NCI-H510A (cell line): ENCODE data around the gene RBSN.

Source experiments
- DNase-seq: peaks from one replicate; lab custom pipeline; 2025; lab: John Stamatoyannopoulos, UW

The RBSN gene

DNA sequence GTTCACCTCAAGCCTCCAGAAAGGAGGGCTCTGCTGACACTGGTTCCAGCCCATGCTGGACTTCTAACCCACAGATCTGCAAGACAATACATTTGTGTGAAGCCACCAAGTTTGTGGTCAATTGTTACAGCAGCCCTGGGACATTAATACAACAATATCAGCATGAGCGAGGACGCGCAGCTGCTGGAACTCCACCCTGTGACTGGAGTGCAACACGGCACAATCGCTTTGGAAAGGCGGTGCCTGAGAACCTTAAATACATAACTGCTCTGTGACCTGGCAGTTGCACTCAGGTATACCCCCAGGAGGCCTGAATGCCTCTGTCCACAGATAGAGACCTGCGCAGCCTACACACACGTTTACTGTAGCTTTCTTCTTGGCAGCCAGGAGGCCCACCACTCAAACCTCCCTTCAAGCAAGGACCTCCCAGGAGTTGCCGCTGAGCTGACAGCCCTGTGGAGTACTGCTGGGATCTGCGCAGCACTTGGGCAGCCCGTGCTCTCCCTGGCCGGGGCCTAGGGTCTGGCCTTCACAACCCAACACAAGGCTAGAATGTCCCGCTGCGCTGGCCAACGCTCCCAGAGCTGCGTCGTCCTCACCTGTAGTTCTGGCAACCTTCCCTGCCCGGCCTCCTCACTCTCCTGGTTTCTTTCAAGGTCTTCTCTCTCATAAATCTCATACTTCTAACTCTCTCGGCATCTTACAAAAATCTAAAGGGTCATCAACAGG is 42.1 kb downstream of the RBSN start:
- no peak for DNase-seq

DNA sequence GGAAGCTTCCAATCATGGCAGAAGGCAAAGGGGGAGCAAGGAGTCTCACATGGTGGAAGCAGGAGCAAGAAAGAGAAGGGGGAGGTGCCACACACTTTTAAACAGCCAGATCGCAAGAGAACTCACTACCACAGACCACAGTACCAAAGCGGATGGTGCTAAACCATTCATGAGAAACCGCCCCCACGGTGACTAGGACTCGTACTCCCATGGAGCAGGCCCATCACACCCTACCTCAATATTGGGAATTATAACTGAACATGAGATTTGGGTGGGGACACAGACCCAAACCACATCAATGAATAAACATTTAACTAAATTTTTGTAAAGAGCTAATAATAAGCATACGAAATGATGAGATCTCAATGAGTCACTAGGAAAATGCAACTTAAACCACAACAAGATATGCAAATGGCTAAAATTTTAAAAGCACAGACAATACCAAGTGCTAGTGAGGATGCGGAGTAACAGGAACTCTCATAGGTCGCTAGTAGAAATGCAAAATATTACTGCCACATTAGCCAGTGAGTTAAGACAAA is 43.9 kb downstream of the RBSN start:
- DNase-seq: no peak

DNA sequence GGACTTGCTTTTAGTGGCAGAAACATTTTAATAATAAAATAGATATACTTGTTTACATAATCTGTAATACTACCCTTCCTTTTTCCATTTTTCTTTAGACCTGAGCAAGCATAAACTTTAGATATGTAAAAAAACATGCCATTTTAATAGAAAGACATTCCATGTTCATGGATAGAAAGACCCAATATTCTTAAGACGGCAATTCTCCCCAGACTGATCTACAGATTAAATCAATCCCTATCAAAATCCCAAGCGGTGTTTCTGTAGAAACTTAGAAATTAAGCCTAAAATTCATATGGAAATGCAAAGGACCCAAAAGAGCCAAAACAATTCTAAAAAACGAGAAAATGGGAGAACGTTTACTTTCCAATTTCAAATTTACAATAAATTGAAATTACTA is 45.4 kb downstream of the RBSN start:
- no peak for DNase-seq

DNA sequence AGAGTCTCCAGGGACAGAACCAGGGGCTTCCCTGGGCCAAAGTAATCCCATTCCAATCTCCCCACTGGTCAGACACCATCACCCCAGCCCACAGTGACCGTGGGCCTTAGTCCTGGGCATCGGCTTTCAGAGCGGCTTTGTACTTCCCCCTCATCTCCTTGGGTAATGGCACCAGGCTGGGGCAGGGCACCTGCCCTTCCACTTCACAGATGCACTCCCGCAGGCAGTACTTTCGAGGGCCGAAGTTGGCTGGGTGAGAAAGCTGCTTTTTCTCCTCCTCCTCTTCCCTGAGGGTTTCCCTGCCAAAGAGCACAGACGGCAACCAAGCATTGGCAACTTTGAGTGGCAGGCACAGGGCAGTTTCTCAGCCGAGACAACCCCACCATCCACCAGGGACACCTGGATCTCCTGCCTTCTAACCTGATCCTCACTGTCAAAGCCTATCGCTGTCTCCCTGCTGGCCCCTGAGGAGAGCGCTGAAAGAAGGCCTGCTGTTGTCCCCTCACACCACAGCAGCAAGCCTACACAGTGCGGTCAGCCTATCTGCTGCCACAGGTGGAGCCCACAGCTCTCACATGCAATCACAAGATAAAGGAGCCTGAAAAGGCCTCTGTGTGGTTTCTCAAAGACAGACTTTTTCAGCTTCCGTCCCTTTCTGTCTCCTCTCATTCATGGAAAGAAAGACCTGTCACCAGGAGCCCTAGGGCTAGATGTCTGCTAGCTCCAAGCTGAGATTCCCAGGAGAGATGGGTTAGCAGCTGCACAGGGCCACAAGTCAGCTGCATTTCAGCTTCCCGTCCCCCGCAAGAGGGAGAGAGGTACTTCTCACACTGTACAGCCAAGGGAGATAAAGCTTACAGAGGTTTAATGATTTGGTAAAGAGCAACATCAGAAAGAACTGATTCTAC is 46.4 kb downstream of the RBSN start:
- DNase-seq: no peak

DNA sequence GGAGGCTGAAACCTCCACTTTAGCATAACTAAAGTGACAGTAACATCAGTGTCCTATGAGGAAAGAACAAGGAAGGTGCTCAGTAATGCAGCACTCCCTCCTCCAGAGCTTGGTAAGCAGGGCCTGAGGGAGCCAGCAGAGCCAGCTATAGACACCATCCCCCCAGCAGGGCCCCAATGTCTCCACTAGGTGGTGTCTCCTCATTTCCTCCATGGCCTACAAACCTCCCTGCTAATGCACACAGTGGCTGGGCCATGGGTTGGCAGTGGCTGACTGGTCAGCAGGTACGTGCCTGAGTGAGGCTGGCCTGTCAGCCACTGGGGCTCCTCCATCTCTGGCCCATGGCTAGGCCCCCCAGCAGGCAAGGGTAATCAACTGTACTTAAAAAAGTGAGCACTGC is 47.4 kb downstream of the RBSN start:
- peak; percentile 54 for DNase-seq

DNA sequence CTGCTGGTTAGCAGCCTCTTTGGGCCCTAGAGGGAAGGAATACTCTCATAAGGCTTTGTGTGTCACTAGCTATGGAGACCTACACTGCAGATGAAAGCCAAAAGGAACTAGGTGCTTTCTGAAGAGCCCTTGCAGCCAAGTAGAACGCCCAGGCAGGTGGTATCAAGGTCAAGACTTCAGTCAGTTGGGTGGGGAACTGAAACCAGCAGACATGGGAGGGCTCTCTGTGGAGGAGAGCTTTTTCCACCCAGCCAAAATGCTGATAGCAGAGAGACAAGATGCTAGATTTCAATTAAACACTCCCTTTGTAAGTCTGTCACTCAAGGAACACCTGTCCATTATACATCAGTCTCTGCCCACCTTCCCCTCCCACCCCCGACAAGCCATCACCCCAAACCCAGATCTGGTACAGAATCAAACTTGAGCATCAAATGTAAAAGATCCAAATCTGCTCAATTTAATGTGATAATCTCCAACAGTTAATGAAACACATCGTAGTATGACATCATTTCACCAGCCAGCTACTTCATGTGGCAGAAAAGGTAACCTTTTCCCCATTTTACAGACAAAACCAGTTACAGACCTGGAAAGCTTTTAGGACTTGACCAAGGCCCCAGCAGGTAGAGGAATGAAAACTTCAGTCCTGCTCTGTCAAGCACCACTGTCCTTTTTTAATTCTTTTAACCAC is 48.4 kb downstream of the RBSN start:
- DNase-seq: no peak

DNA sequence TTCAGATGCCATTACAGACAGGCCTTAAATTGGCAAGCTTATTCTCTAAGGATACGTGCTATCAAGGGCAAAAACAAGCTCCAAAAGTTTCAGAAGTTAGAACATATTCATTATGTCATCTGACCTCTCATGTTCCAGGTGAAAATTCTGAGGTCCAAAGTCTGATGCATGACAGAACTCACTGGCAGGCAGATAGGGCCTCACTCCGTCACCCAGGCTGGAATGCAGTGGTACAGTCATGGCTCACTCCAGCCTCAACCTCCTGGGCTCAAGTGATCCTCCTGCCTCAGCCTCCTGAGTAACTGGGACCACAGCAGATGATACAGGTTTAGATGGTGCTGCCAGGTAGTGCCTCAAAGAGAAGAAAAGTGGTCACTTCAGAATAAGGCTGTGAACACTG is 49.4 kb downstream of the RBSN start:
- no peak for DNase-seq

DNA sequence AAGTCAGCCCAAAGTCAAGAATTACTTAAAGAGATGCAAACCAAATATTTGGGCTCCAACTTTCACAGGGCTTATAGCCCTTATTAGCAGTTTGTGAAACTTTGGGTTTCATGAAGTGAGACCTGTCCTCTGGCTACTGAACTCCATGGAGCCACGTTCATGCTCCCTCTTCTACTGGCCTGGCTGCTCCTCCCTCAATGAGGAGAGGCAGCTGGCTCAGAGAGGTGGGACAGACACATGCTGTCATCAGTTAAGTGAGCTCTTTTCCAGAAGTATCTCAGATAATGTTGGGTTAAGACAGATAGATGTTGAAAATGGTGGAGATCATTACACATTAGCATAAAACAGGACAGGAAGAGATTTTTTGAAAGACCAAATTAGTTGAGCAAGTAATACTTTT is 53.3 kb downstream of the RBSN start:
- no peak for DNase-seq

DNA sequence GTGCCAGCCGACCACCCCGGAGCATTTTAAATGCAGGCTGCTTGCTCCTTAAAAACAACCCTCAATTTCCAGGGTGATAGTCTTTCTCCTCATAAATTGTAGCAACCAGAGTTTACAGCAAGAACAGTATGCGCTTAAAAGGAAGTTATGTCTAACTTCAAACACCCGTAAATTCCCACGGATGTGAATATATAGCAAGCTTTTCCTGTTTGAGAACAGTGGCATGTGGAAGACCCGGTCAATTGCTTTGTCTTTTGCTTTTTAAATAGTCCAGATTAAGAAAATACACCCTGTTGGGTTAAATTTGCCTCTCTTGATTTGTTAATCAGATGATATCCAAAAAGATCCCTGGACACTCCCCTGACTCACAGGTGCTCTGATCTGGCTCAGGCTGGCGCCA is 54.6 kb downstream of the RBSN start:
- DNase-seq: no peak

DNA sequence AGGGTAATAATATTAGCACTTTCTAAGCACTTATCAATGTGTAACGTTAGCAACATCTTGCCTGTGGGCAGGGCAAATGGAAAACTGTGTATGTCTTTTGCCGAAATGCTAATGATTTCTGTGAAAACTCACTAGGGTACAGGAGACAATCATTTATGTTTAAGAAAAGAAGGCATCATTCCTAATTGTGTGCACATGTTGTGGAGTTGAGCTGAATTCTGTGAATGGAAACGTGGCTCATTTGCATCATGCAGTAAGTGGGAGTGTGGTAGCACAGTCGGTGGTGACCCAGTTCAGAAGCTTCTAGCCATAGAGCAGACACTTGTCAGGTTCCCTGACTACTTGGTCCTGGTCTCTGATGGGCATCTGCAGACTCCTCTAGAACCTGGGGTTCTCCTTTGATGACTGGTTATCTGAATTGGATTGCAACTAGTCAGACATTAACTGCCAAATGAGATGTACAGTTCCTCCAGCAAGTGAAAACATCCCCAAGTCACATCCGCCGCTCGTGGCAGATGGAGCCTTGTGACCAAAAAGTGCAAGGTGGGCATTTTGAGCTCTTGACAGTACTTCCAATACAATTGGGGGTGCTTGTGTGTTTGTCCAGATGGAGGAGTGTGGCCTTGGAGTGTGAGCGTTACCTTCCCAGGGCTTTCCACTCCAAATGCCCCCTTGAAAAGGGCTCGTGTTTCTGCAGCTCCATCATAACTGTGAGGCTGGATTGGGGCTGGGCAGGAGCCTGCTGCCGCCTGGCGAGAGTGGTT is 55.4 kb downstream of the RBSN start:
- no peak for DNase-seq

DNA sequence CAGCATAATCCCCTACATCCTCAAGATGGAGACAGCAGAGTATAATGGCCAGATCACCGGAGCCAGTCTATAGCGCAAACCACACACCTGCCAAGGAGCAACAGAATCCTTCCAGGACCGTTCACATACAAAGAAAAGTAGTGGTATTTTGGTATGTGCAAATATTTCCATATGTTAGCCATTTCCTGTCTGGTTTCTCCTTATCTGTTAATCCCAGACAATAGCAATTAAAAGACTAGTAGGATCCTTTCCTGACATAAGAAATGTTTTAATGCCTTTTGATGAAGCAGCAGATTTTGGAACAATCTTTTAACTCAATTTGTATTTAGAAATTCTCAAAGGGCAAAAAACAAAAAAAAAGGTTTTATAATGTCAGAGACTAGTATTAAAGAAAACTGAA is 56.0 kb downstream of the RBSN start:
- DNase-seq: no peak

DNA sequence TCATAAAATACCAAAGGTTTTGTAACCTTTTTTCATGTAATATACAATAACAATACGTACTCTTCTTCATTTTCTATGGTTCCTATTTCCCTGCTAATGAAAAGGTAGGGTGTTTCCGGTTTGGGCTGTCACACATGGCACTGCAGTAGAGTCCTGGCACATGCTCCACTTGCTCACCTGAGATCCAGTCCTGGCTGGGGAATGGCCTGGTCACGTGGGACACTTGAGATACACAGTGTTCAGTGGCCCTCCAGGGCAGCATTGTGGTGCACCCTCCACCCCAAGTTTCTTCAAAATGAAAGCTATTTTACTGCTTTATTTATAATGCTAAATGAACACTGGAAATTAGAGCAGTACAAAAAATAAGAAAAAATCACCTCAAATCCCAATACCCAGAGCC is 57.0 kb downstream of the RBSN start:
- no peak for DNase-seq

DNA sequence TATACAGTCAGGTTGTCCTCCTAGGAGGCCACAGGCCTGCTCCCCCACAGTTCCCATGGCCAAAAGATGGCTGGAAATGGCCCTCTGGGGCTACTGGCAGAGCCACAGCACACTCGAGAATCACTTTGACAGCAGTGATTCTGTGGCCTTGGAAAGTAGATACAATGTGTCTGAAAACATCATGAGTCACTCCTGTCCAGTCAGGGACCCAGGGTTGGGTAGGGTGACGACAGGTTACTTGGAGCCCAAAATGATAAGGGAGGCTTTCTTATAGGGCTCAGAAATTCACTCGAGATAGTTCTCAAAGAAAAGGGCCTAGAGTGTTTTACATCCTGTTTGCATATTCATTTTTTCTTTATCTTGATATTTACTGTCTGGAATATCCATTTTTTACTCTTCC is 58.1 kb downstream of the RBSN start:
- no peak for DNase-seq

DNA sequence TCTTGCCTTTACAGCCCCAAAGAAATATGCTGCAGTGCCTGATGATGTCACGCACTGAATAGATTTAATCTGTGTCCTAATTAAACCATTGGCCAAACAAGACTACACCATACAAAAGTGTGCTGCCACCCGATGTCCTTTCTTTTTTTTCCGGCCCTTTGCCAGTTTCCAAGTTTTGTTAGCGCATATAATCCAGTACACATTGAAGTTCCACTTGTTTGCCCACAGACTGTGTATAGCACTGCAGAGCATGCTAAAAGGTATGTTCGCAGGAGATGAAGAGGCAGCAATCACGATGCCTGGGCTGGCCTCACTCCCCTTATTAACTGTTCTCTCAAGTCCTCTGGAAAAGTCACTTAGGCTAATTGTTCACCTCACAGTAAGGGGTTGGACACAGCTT is 60.6 kb downstream of the RBSN start:
- no peak for DNase-seq

DNA sequence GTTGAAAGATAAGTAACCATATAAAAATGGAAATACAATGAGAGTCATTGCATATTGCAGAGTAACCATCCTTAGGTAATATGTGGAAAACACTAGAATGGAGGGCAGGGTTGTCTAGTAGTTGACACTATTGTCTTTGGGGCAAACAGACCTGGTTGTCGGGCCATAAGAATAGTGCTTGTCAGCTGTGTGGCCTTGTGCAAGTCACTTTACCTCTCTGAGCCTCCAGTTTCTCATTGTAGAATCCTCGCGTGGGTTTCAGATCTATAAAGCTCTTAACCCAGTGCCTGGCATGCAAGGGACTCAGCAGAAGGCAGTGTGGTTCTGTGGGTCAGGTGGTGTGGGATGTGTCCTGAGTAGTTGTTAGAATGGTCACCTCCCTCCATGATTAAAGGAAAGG is 65.8 kb downstream of the RBSN start:
- no peak for DNase-seq

DNA sequence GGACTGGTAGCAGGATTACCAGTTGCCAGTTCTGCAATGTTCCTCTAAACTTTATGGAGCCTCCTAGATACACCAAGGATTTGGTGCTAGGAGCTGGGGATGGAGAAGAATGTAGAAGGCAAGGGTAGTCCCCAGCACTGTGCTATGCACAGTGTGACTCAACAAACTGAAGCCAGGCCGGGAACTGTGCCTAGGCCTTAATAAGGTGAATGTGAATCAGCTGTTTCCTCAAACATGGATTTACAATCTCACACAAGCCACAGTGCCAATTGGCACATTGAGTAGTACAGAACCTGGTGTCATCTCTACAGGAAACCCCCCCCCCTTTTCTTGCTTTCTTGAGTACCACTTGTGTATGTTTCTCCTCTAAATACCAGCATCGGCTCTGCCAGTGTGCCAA is 66.3 kb downstream of the RBSN start:
- DNase-seq: no peak

DNA sequence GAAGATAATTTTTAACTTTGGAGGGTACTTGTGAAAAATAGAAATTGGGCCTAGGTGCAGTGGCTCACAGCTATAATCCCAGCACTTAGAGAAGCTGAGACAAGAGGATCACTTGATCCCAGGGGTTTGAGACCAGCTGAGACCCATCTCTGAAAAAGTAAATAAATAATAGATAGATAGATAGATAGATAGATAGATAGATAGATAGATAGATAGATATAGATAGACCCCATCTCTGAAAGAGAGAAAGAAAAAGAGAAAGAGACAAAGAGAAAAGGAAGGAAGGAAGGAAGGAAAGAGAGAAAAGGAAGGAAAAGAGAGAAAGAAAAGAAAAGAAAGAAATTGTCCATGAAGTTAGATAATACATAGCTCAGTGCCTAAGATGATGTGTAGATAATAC is 69.3 kb downstream of the RBSN start:
- no peak for DNase-seq

DNA sequence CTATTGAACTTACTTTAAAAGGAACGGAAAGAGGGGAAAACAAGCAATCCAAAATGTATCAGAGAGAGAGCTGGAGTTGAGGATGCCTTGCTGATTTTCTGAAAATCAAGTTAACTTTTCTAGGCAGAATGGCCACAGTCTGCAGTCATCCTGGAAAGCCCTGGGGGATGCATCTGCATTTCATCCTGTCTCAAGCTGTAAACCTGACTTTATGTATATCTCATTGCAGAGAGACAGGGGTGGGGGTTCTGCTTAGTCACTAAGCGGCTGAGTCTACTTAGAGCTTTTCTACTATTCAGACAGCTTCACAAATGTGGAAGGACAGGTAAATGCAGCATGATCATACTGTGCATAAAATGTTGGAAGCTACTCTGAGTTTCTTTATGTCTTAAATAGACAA is 75.2 kb downstream of the RBSN start:
- no peak for DNase-seq

DNA sequence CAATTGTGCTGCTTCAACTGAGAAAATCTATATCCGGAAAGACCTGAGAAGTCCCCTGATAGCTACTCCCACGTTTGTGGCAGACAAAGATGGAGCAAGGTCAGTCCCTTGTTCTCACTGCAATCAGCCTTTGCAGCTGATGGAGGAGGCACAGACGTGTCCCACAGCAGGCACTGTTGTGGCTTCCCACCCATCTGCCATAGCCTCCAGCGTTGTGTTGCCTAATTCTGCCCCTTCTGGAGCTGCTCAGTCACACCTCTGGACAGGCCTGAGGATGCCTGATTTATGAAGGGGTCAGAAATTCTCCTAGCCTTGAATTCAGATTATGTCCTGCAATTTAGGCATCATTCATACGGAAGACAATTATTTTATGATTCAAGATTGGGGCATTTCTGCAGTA is 75.7 kb downstream of the RBSN start:
- no peak for DNase-seq
